Progenitor cell of endocrine pancreas (in vitro differentiated cells): ENCODE results near the gene DLG5. TPM values are rescaled to one million over a fixed set of nuclear protein-coding genes. Genes with fewer than 3 reads are reported as not detected.

Experiments
- total RNA-seq: library from RNA; stranded (reverse); gene quantifications from 2 replicates; pipeline ENCODE4 v1.2.1, GENCODE V29; 2021

The DLG5 gene
- total RNA-seq, 1 donor from 2014 or later = 149 TPM

Other genes with a start within 250 kb of the DLG5 start
- gene POLR3A, start 102.8 kb upstream of the DLG5 start, total RNA-seq = 26.7 and 27.5 TPM in 2 replicates
- gene RPS24, start 107.1 kb upstream of the DLG5 start, total RNA-seq = 1,431 and 1,496 TPM in 2 replicates